Jurkat, Clone E6-1 (cell line): ENCODE data around the gene TADA2A.

Source experiments
- DNase-seq: peaks from one replicate; pipeline ENCODE4 v3.0.0-alpha.2; 2011; ENCODE audit warnings: low read depth, low spot score
- H3K4me3 ChIP-seq: 2 replicates; pipeline ENCODE4 v1.5.1; 2011; ENCODE audit warnings: mild to moderate bottlenecking, low read length, control low read depth, moderate library complexity

The TADA2A gene

DNA sequence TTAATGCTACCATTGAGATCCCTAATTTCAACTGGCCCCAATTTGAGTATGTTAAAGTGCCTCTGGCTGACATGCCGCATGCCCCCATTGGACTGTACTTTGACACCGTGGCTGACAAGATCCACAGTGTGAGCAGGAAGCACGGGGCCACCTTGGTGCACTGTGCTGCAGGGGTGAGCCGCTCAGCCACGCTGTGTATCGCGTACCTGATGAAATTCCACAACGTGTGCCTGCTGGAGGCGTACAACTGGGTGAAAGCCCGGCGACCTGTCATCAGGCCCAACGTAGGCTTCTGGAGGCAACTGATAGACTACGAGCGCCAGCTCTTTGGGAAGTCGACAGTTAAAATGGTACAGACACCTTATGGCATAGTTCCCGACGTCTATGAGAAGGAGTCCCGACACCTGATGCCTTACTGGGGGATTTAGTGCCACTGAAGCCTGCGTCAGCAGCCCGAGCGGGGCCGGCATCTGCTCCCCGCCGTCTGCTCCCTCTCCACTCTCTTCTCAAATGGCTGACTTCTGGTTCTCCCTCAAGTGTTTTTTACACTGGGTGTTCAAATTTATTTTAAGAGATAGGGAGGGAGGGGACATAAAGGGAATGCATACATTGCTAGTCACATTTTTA lies 105.9 kb downstream of the TADA2A start:
- H3K4me3 ChIP-seq = no peak overlapping the region
- DNase-seq = no peak

DNA sequence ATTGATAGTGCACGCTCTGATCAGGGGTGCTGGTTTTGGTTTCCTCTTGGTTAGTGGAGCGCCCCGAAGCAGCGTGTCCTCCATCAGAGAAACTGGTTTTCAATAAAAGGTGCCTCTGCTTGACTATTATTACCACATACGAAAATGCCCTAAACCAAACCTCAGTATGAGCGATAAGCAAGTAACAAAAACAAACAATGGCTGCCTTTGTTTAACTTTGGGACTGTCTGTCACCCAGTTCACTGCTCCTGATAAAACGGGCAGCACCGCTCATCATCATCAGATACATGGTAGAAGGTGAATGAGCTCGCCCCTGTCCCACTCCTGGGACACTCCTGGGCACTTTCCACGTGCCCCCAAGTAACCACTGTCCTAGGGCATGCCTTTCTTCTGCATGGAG lies 107.0 kb downstream of the TADA2A start:
- DNase-seq = no peak
- no peak overlapping the region for H3K4me3 ChIP-seq

DNA sequence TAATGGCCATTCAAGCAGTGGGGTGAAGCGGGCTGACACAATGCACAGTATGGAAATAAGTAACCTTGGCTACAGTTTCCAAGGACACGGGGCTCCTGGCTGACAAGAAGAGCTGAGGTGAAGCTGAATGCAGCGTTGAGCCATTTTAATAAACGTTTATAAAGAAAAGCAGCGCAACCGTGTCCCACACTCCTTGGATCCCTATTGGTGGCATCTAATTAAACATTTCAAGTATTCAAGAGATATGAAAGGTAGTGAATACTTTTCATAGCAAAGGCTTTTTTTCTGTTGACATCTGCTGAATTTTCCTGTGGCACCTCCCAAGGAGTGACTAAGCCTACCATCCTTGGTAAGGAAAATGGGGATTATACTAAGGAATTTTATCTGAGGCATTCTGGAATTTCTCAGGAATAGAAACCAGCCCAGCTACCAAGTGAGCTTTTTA lies 109.5 kb downstream of the TADA2A start:
- no peak for DNase-seq
- H3K4me3 ChIP-seq = no peak overlapping the region

DNA sequence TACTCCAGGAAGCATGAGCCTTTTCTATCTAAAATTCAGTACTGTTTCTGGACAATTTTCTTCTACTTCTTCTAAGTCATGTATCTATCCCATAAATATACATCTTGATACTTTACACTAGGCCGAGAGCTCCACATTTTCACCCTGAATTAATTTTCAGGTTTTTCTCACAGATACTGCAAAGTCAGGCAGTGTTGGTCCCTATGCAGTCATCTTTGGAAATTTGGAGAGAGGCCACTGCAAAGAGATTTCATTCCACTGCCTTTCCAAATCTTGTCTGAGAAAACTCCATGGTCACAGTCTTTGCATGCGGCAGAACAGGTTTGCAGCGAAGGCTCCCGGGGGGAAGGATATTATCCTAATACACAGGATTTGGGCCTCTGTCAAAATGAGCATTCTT lies 111.2 kb downstream of the TADA2A start:
- no peak for DNase-seq
- no peak overlapping the region for H3K4me3 ChIP-seq

GRCh38 chr17:37518826-37519225 lies 112.1 kb downstream of the TADA2A start:
- no peak for DNase-seq
- no peak overlapping the region for H3K4me3 ChIP-seq

DNA sequence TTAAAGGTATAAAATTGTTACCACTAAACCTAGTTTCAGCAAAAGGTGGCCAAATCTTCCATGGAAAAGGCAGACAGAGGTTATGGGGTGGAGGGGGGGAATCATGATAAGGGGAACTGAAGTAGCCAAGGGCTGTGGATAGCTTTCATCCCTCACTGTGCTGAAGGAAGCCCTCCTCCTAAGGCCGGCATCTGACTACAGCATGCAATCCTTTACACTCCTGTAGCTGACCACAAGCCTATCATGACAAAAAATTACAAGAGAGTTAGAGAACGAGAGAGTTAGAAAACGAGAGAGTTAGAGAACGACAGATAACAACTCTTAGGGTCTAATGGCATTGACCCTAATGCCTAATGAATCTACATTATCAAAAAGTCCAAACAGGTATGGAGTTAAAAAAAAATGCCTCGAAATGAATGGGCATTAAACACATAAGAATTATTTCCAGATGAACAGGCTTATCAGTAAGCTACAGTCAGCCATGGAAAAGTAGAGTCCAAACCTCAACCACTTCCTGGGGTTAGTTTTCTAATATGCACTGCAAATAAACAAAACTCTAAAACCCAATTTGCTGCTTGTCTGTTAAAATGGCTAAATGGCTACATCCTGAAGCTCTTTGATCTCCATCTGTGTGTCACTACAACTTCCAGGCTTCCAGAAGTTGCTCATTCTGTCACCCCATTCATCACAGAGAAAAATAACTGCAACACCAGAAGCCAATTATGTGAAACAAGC lies 112.7 kb downstream of the TADA2A start:
- peak; percentile 22 for DNase-seq

DNA sequence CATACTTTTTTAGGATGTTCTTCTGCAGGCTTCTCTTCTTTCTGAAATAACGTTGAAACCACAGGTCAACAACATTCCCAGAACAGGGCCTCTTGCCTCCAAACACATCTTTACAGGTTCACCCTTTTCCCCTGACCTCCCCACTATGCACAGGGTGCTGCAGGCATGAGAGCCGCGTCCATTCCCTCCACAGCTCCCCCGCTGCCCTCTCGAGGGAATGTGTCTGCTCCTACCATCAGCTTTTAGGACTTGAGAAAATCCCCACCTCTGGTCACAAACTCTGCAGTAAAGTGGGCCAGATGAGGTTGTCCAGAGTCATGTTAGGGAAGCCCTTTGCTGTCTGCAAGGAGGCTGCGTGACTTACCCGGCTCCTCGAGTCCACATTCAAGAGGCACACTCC lies 113.5 kb downstream of the TADA2A start:
- H3K4me3 ChIP-seq = no peak overlapping the region
- DNase-seq = no peak

More for the DNA sequence above, 112.7 kb downstream of the TADA2A start:
- no peak overlapping the region for H3K4me3 ChIP-seq

DNA sequence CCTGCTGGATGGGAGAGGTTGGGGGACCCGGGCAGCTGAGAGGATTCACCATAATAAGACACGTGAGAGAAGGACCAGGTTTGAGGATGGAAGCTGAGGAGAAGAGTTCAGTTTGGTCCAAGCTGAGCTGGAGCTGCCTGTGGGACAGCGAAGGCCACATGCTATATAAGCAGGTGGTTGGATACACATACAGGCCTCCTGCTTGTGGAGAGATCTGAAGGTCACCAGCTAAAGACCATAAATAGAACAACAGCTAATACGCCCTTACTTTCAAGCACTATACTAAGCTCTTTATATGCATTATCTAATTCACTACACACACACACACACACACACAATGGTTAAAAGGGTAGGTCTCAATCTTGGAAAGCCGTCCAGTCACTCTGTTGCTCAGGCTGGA lies 115.1 kb downstream of the TADA2A start:
- DNase-seq = no peak
- H3K4me3 ChIP-seq = no peak overlapping the region

- DNase-seq = no peak
Observed at GRCh38 chr17:37523715-37524219, 117.1 kb downstream of the TADA2A start.

GRCh38 chr17:37527249-37527851 lies 120.7 kb downstream of the TADA2A start:
- DNase-seq = peak; percentile 63
- no peak overlapping the region for H3K4me3 ChIP-seq

More at GRCh38 chr17:37523715-37524219, 117.1 kb downstream of the TADA2A start:
- H3K4me3 ChIP-seq = no peak overlapping the region
